Mesenteric fat pad (tissue), 1 donor: ENCODE results near the gene AHDC1. TPM values are rescaled to one million over a fixed set of nuclear protein-coding genes. Genes with fewer than 3 reads are reported as not detected.
"Not testable (repeated sequence)": the region's sequence is repeated elsewhere in the genome, so short reads cannot be mapped to it uniquely, and the experiment has no call there.

Experiments
- DNase-seq: peaks from one replicate; pipeline ENCODE4 v3.0.0-alpha.2; 2020; ENCODE audit warnings: low spot score
- long read RNA-seq: library from polyadenylated mRNA; unstranded; transcript quantifications from one replicate; pipeline ENCODE4 v2.0.0, GENCODE V29; 2020
- total RNA-seq: library from RNA; stranded (reverse); fragmentation: NEBNext Ultra II Directional; extraction: Animal tissue kit (Norgen Biotek cat#: 25700); gene quantifications from one replicate; pipeline ENCODE4 v1.2.1, GENCODE V29; 2021
- donor health status: DM: yes; HTN: yes; CAD: no.

Gene AHDC1, protein sequence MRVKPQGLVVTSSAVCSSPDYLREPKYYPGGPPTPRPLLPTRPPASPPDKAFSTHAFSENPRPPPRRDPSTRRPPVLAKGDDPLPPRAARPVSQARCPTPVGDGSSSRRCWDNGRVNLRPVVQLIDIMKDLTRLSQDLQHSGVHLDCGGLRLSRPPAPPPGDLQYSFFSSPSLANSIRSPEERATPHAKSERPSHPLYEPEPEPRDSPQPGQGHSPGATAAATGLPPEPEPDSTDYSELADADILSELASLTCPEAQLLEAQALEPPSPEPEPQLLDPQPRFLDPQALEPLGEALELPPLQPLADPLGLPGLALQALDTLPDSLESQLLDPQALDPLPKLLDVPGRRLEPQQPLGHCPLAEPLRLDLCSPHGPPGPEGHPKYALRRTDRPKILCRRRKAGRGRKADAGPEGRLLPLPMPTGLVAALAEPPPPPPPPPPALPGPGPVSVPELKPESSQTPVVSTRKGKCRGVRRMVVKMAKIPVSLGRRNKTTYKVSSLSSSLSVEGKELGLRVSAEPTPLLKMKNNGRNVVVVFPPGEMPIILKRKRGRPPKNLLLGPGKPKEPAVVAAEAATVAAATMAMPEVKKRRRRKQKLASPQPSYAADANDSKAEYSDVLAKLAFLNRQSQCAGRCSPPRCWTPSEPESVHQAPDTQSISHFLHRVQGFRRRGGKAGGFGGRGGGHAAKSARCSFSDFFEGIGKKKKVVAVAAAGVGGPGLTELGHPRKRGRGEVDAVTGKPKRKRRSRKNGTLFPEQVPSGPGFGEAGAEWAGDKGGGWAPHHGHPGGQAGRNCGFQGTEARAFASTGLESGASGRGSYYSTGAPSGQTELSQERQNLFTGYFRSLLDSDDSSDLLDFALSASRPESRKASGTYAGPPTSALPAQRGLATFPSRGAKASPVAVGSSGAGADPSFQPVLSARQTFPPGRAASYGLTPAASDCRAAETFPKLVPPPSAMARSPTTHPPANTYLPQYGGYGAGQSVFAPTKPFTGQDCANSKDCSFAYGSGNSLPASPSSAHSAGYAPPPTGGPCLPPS (N-terminal part only)
- total RNA-seq, result 28.5 TPM
- long read RNA-seq, partial matches to known transcripts, result 4 of 7 reads
- long read RNA-seq, other reads (novel, unspliced or antisense), result 3 of 7 reads

DNA sequence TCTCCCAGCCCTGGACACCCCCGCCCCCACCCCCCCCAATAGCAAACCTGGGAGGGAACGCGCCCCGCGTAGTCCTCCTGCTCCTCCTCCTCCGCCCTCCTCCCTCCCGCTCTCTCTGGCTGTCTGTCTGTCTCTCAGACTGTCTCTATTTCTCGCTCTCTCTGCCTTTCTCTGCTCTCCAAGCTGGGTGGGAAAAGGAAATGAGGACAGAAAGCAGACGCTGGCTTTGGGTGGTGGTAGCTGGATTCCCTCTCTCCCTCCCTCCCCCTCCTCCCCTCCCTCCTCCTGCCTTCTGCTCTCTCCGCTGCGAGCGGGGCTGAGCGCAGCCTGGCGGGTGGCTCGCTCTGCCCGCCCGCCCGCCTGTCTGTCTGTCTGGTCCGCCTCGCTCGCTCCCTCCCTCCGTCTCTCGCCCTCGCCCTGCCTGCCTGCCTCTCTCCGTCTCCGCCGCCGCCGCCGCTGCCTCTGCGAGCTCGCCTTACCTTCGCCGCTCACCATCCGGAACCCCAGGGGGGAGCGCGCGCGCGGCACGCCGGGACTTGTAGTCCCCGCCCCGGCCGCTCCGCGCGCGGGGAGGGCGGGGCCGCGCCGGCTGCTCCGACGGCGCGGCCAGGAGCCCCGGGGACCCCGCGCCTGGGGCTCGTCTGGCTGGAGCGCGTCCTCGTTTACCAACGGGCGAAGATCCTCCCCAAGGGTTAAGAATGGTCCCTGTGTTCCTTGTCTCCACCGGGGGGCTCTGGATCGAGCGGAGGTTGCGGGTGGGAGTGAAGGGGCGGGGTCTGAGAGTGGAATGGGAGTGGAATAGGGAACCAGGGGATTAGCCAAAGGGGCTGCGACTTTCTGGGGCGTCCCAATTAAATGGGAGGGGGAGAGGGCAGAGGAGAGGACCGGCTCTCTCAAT is at the start of gene AHDC1:
Gene AHDC1 (minus strand): TSS at position 464 of the 898 bp plus-strand sequence. CDS start 52,029 bp downstream, outside the sequence.
- peak; percentile 97 for DNase-seq

GRCh38 chr1:27652111-27652864 is 48.3 kb upstream of the AHDC1 start:
- no peak for DNase-seq

- no peak for DNase-seq
Measured at GRCh38 chr1:27650539-27651175, 46.7 kb upstream of the AHDC1 start.

- DNase-seq, result no peak
Measured at GRCh38 chr1:27650171-27650538, 46.2 kb upstream of the AHDC1 start.

DNA sequence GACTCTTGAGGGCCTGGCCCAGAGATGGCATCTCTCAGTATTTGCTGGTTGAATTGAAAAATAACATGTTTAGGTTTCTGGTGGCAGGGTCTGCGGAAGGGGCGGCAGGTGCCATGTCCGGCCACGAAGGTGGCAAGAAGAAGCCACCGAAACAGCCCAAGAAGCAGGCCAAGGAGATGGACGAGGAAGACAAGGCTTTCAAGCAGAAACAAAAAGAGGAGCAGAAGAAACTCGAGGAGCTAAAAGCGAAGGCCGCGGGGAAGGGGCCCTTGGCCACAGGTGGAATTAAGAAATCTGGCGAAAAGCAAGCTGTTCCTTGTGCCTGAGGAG is 45.3 kb upstream of the AHDC1 start:
- no peak for DNase-seq

- DNase-seq, result no peak
Measured at GRCh38 chr1:27648602-27649305, 44.8 kb upstream of the AHDC1 start.

- DNase-seq, result no peak
Measured at GRCh38 chr1:27647328-27647727, 43.4 kb upstream of the AHDC1 start.

DNA sequence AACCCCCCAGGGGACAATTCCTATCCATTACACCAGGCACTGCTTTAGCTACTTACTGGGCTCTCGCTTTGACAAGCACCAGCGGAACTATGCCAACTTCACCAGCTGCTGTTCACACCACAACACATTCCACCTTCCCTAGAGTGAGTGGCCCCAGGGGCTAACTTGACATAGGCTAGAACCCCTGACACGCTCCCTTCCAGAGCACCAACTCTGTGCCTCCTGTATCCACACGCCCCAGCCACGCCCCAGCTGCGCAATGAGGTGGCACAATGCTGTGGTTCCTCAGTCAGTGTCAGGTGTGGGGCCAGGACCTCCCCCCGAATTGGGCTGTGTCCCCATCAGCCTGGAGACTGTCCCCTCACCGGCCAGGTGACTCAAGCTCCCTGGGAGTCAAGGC is 42.7 kb upstream of the AHDC1 start:
- no peak for DNase-seq

DNA sequence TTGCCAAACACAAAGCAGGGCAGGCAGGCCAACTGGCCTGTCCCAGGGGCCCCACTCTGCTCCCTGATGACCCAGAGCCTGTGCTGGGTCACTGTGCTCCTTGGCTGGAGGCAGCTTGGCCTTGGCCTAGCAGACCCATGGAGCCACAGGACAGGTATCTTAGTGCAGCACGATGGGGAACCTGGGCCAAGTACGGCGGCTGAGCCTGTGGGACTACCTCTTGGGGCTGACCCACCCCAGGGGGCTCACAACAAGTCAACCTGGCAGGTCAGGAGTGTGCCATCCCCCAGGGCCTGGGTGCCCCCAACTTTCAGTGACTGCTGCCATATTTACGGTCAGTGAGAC is 41.1 kb upstream of the AHDC1 start:
- no peak for DNase-seq

DNA sequence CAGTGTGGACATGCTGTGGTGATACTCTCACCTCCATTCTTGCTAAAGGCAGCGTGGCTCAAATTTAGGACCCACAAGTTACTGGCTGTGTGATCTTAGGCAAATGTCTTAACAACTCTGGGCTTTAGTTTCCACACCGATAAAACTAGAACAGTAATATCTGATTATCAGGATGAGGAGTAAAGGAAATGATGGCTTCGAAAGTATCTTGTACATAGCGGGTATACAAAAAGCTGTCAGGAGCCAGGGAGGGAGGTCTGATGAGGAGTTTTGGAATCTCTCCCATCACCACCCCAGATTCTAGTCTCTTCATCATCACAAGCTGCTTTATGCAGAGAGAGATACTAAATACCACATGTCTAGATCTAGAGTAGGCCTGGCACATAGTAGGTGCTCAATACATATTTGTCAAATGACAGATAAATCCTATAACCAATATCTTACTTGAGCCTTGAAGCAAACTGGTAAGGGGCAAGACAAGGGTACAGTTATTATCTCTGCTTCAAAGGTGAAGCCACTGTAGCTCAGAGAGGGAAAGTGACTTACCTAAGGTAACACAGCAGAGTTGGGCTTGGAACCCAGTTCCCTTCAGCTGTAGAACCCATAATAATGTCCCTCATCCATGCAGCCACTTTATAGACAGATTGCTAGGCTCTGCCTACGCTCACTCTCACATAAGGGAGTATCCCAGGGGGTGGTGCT is 40.6 kb upstream of the AHDC1 start:
- no peak for DNase-seq

- no peak for DNase-seq
Measured at GRCh38 chr1:27643600-27644368, 39.8 kb upstream of the AHDC1 start.

DNA sequence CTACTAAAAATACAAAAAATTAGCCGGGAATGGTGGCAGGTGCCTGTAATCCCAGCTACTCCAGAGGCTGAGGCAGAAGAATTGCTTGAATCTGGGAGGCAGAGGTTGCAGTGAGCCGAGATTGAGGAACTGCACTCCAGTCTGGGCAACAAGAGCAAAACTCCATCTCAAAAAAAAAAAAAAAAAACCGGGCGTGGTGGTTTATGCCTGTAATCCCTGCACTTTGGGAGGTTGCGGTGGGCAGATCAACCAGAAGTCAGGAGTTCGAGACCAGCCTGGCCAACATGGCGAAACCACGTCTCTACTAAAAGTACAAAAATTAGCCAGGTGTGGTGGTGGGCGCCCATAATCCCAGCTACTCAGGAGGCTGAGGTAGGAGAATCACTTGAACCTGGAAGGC is 36.6 kb upstream of the AHDC1 start:
- DNase-seq, result not testable (repeated sequence)

GRCh38 chr1:27638805-27639204 is 34.9 kb upstream of the AHDC1 start:
- no peak for DNase-seq

DNA sequence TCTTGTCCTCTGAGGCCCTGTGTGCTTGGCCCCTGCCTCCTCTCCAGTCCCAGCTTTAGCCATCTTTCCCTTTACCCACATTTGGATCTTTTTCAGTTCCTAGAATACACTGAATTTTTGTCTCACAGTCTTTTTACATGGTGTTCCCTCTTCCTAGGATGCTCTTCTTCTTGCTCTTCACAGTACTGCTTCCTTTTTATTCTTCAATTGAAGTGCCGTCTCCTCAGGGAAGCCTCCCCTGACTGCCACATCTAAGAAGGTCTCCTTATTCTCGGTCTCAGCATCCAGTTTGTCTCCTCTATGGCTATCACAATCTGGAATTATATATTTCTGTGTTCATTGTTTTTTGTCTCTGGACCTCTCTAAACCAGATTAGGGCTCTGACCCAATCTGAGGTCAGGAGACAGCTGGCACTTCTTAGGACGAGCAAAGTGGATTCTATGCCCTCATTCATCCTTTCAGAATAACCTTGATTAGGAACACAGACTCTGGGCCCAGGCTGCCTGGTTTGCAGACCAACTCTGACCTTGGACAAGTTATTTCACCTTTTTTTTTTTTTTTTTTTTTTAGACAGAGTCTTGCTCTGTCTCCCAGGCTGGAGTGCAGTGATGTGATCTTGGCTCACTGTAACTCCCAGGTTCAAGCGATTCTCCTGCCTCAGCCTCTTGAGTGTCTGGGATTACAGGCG is 34.2 kb upstream of the AHDC1 start:
- DNase-seq, result no peak

DNA sequence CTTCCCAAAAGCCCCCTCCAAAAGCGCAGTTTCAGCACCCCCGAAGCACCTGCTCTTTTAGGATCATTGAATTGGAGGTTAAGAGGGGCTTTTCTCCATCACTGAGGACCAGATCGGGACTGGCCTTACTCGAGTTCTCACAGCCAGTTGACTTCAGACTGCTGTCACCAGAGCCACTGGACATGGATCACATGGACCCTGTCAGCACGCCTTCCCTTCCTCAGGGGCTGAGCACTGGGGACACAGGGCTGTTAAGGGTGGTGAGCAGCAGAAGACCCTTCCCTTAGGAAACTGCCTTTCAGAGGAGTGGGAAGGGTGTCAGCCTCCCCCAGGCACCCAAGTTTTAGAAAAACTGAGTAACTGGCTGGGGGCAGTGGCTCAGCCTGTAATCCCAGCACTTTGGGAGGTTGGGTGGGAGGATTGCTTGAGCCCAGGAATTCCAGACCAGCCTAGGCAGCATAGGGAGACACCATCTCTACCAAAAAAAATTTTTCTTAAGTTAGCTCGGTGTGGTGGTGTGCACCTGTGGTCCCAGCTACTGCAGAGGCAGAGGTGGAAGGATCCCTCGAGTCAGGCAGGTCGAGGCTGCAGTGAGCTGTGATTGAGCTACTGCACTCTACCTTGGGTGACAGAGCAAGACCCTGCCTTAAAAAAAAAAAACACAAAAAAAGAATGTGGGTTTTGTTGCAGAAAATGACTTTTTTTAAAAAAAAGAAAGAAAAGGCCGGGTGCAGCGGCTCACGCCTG is 31.6 kb upstream of the AHDC1 start:
- no peak for DNase-seq

DNA sequence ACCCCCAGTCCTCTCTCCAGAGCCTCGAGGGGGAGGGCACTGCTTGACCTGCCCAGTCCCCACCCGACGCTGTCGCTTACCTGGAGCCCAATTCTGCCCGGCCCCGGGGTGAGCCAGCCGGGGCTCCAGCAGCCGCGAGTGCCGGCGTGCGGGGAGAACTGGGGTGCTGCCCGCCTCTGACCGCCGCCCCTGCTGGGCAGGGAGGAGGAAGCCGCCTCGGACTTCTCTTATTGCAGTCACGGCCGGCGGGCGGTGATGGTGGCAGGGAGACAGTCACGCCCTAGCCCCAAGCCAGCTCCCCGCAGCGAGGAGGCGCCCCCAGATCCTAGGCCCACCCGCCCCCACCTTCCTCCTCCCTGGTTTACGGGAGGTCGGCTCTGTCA is 31.0 kb upstream of the AHDC1 start, which contains the start of gene FGR:
Gene FGR (minus strand): TSS at position 201 of the 383 bp plus-strand sequence. CDS start 11,269 bp downstream, outside the sequence.
- no peak for DNase-seq
